ENCODE measurements around the gene PRMT3.

Gene PRMT3

GRCh38 chr11:20397281-20397680, 9.8 kb downstream of the PRMT3 start:
- H3K27ac Mint-ChIP-seq, result peak overlapping the region; percentile 44
- CTCF ChIA-PET, result interaction anchor here (0.7 to 1.8 kb wide), 14 partner anchors 8 to 212 kb away, joined by 3 to 19 read pairs (median 4); no protein-coding TSS in a partner anchor
- no peaks in the 10 kb centered on the region for H3K9me3 Mint-ChIP-seq
- peaks cover 6% of the 10 kb centered on the region for H3K4me1 Mint-ChIP-seq
- no peaks in the 10 kb centered on the region for H3K27me3 Mint-ChIP-seq
- H3K4me3 Mint-ChIP-seq, result no peak overlapping the region
- H3K36me3 Mint-ChIP-seq, result peaks cover 33% of the 10 kb centered on the region
- DNase-seq, result peak; percentile 39

GRCh38 chr11:20399498-20399897, 12.0 kb downstream of the PRMT3 start:
- DNase-seq, result no peak
- Mint-ChIP-seq H3K27me3 (no peaks in the 10 kb centered on the region), H3K4me3 (no peak overlapping the region), H3K9me3 (no peaks in the 10 kb centered on the region), H3K4me1 (peaks cover 6% of the 10 kb centered on the region), H3K27ac (no peak overlapping the region), H3K36me3 (peaks cover 32% of the 10 kb centered on the region)
- CTCF ChIA-PET, result interaction anchor here (0.9 to 1.0 kb wide), 2 partner anchors 15 to 208 kb away, joined by 3 to 4 read pairs; no protein-coding TSS in a partner anchor

- peaks cover 36% of the 10 kb centered on the region for H3K36me3 Mint-ChIP-seq
These were observed 15.5 kb downstream of the PRMT3 start for GRCh38 chr11:20403059-20403458.

GRCh38 chr11:20406484-20406883, 19.0 kb downstream of the PRMT3 start:
- no peaks in the 10 kb centered on the region for H3K27me3 Mint-ChIP-seq
- peaks cover 2% of the 10 kb centered on the region for H3K4me1 Mint-ChIP-seq
- CTCF ChIA-PET, result no interaction called here
- H3K9me3 Mint-ChIP-seq, result no peaks in the 10 kb centered on the region
- H3K36me3 Mint-ChIP-seq, result peaks cover 40% of the 10 kb centered on the region
- H3K27ac Mint-ChIP-seq, result no peak overlapping the region
- DNase-seq, result no peak
- no peak overlapping the region for H3K4me3 Mint-ChIP-seq

More at GRCh38 chr11:20403059-20403458, 15.5 kb downstream of the PRMT3 start:
- Mint-ChIP-seq H3K27ac (no peak overlapping the region), H3K9me3 (no peaks in the 10 kb centered on the region), H3K4me3 (no peak overlapping the region), H3K27me3 (no peaks in the 10 kb centered on the region), H3K4me1 (no peaks in the 10 kb centered on the region)
- no peak for DNase-seq
- CTCF ChIA-PET, result no interaction called here

- CTCF ChIA-PET, result interaction anchor here (1.4 kb wide), 1 partner anchor 11 kb away, joined by 5 read pairs; no protein-coding TSS in a partner anchor
- Mint-ChIP-seq H3K4me3 (no peak overlapping the region), H3K27me3 (no peaks in the 10 kb centered on the region), H3K9me3 (no peaks in the 10 kb centered on the region), H3K27ac (no peak overlapping the region), H3K4me1 (peaks cover 2% of the 10 kb centered on the region), H3K36me3 (peaks cover 45% of the 10 kb centered on the region)
- DNase-seq, result no peak
These were observed 19.8 kb downstream of the PRMT3 start for GRCh38 chr11:20407344-20407743.

- H3K36me3 Mint-ChIP-seq, result peaks cover 34% of the 10 kb centered on the region
- no peaks in the 10 kb centered on the region for H3K27me3 Mint-ChIP-seq
- no peaks in the 10 kb centered on the region for H3K9me3 Mint-ChIP-seq
- CTCF ChIA-PET, result interaction anchor here (1.9 kb wide), 1 partner anchor 19 kb away, joined by 4 read pairs; no protein-coding TSS in a partner anchor
- DNase-seq, result no peak
- H3K27ac Mint-ChIP-seq, result no peak overlapping the region
- H3K4me3 Mint-ChIP-seq, result no peak overlapping the region
- H3K4me1 Mint-ChIP-seq, result peaks cover 2% of the 10 kb centered on the region
These were observed 27.9 kb downstream of the PRMT3 start for GRCh38 chr11:20415432-20415831.

- H3K4me3 Mint-ChIP-seq, result no peak overlapping the region
- no peaks in the 10 kb centered on the region for H3K9me3 Mint-ChIP-seq
- H3K27me3 Mint-ChIP-seq, result no peaks in the 10 kb centered on the region
- H3K27ac Mint-ChIP-seq, result no peak overlapping the region
- DNase-seq, result no peak
- H3K36me3 Mint-ChIP-seq, result peaks cover 34% of the 10 kb centered on the region
- H3K4me1 Mint-ChIP-seq, result peaks cover 4% of the 10 kb centered on the region
- CTCF ChIA-PET, result no interaction called here
These were observed 30.3 kb downstream of the PRMT3 start for GRCh38 chr11:20417771-20418170.

- Mint-ChIP-seq H3K36me3 (peaks cover 22% of the 10 kb centered on the region), H3K4me1 (peaks cover 4% of the 10 kb centered on the region)
- CTCF ChIA-PET, result no interaction called here
These were observed 34.4 kb downstream of the PRMT3 start for GRCh38 chr11:20421946-20422345.

GRCh38 chr11:20429216-20429615, 41.7 kb downstream of the PRMT3 start:
- no peaks in the 10 kb centered on the region for H3K27me3 Mint-ChIP-seq
- H3K36me3 Mint-ChIP-seq, result peaks cover 8% of the 10 kb centered on the region
- CTCF ChIA-PET, result no interaction called here
- no peak for DNase-seq
- H3K4me3 Mint-ChIP-seq, result no peak overlapping the region
- H3K9me3 Mint-ChIP-seq, result no peaks in the 10 kb centered on the region
- no peaks in the 10 kb centered on the region for H3K4me1 Mint-ChIP-seq
- H3K27ac Mint-ChIP-seq, result no peak overlapping the region

More at GRCh38 chr11:20421946-20422345, 34.4 kb downstream of the PRMT3 start:
- DNase-seq, result no peak
- H3K9me3 Mint-ChIP-seq, result no peaks in the 10 kb centered on the region
- H3K27me3 Mint-ChIP-seq, result no peaks in the 10 kb centered on the region
- H3K27ac Mint-ChIP-seq, result no peak overlapping the region
- no peak overlapping the region for H3K4me3 Mint-ChIP-seq

- H3K9me3 Mint-ChIP-seq, result no peaks in the 10 kb centered on the region
- H3K27ac Mint-ChIP-seq, result no peak overlapping the region
- no peak overlapping the region for H3K4me3 Mint-ChIP-seq
- H3K27me3 Mint-ChIP-seq, result no peaks in the 10 kb centered on the region
- no peak for DNase-seq
- H3K36me3 Mint-ChIP-seq, result peaks cover 2% of the 10 kb centered on the region
- no peaks in the 10 kb centered on the region for H3K4me1 Mint-ChIP-seq
- CTCF ChIA-PET, result interaction anchor here (1.0 kb wide), 1 partner anchor 42 kb away, joined by 3 read pairs; no protein-coding TSS in a partner anchor
These were observed 51.1 kb downstream of the PRMT3 start for GRCh38 chr11:20438637-20439036.

GRCh38 chr11:20443596-20443995, 56.1 kb downstream of the PRMT3 start:
- Mint-ChIP-seq H3K9me3 (no peaks in the 10 kb centered on the region), H3K4me3 (no peak overlapping the region), H3K4me1 (no peaks in the 10 kb centered on the region), H3K36me3 (no peaks in the 10 kb centered on the region), H3K27ac (no peak overlapping the region), H3K27me3 (no peaks in the 10 kb centered on the region)
- DNase-seq, result no peak
- CTCF ChIA-PET, result interaction anchor here (0.9 to 1.5 kb wide), 4 partner anchors 16 to 316 kb away, joined by 3 to 17 read pairs (median 5); no protein-coding TSS in a partner anchor

GRCh38 chr11:20444535-20444934, 57.0 kb downstream of the PRMT3 start:
- H3K4me1 Mint-ChIP-seq, result no peaks in the 10 kb centered on the region
- CTCF ChIA-PET, result interaction anchor here (0.6 to 1.5 kb wide), 5 partner anchors 17 to 317 kb away, joined by 3 to 17 read pairs (median 3); no protein-coding TSS in a partner anchor
- no peak overlapping the region for H3K27ac Mint-ChIP-seq
- no peaks in the 10 kb centered on the region for H3K27me3 Mint-ChIP-seq
- H3K4me3 Mint-ChIP-seq, result no peak overlapping the region
- H3K9me3 Mint-ChIP-seq, result no peaks in the 10 kb centered on the region
- no peaks in the 10 kb centered on the region for H3K36me3 Mint-ChIP-seq
- no peak for DNase-seq

GRCh38 chr11:20448834-20449233, 61.3 kb downstream of the PRMT3 start:
- H3K4me3 Mint-ChIP-seq, result no peak overlapping the region
- no peaks in the 10 kb centered on the region for H3K27me3 Mint-ChIP-seq
- H3K27ac Mint-ChIP-seq, result no peak overlapping the region
- CTCF ChIA-PET, result no interaction called here
- H3K4me1 Mint-ChIP-seq, result peaks cover 13% of the 10 kb centered on the region
- H3K9me3 Mint-ChIP-seq, result no peaks in the 10 kb centered on the region
- H3K36me3 Mint-ChIP-seq, result peaks cover 8% of the 10 kb centered on the region
- DNase-seq, result no peak

- Mint-ChIP-seq H3K9me3 (no peaks in the 10 kb centered on the region), H3K36me3 (peaks cover 8% of the 10 kb centered on the region), H3K4me3 (no peak overlapping the region), H3K27me3 (no peaks in the 10 kb centered on the region), H3K27ac (no peak overlapping the region), H3K4me1 (peaks cover 13% of the 10 kb centered on the region)
- no peak for DNase-seq
- CTCF ChIA-PET, result no interaction called here
These were observed 63.3 kb downstream of the PRMT3 start for GRCh38 chr11:20450829-20451228.

GRCh38 chr11:20451568-20451967, 64.1 kb downstream of the PRMT3 start:
- CTCF ChIA-PET, result no interaction called here
- no peak overlapping the region for H3K27ac Mint-ChIP-seq
- no peak for DNase-seq

More at GRCh38 chr11:20451568-20451967, 64.1 kb downstream of the PRMT3 start:
- Mint-ChIP-seq H3K27me3 (no peaks in the 10 kb centered on the region), H3K9me3 (no peaks in the 10 kb centered on the region), H3K4me3 (no peak overlapping the region), H3K4me1 (peaks cover 13% of the 10 kb centered on the region), H3K36me3 (peaks cover 8% of the 10 kb centered on the region)

Data from activated naive CD4-positive, alpha-beta T cell treated with anti-CD3 and anti-CD28 coated beads, Interleukin-2, amount 10 ng/mL, durations not matched to agents 7 days and 5 days (primary cell).